GM23338 (cell line): ENCODE data around the gene TRIO.

Experiments used
- CREB1 ChIP-seq: fragments of 250-450 bp; sonication (Bioruptor Pico); IDR thresholded peaks from 2 replicates; pipeline ENCODE4 v1.5.0; 2020; ENCODE audit warnings: low read depth, mild to moderate bottlenecking, moderate library complexity
- EZH2 ChIP-seq: fragments of 200-600 bp; sonication (generic); IDR thresholded peaks from one replicate; pipeline ENCODE4 v1.8.0; 2017; ENCODE audit warnings: antibody characterized with exemption, mild to moderate bottlenecking, low read depth; ENCODE audit not compliant: unreplicated experiment
- EZH2phosphoT487 ChIP-seq: fragments of 200-600 bp; sonication (generic); IDR thresholded peaks from one replicate; pipeline ENCODE4 v1.8.1; 2018; ENCODE audit warnings: antibody characterized with exemption; ENCODE audit not compliant: unreplicated experiment
- JUNB ChIP-seq: IDR thresholded peaks from one replicate; pipeline ENCODE4 v1.6.1; 2016; ENCODE audit warnings: antibody characterized with exemption; ENCODE audit not compliant: unreplicated experiment
- NANOG ChIP-seq: IDR thresholded peaks from 2 replicates; pipeline ENCODE4 v1.6.1; 2016; ENCODE audit warnings: antibody characterized with exemption, borderline replicate concordance
- POLR2AphosphoS5 ChIP-seq: IDR thresholded peaks from 2 replicates; pipeline ENCODE4 v1.6.1; 2016; ENCODE audit warnings: antibody characterized with exemption, low read depth
- STAT1 ChIP-seq: IDR thresholded peaks from one replicate; pipeline ENCODE4 v1.6.1; 2016; ENCODE audit warnings: antibody characterized with exemption; ENCODE audit not compliant: unreplicated experiment
- ZNF114 ChIP-seq: fragments of 250-450 bp; sonication (Bioruptor Pico); IDR thresholded peaks from 2 replicates; pipeline ENCODE4 v1.5.0; 2020; ENCODE audit warnings: mild to moderate bottlenecking, moderate library complexity
- ZNF331 ChIP-seq: fragments of 250-450 bp; sonication (Bioruptor Pico); IDR thresholded peaks from 2 replicates; pipeline ENCODE4 v1.5.0; 2020; ENCODE audit warnings: low read depth, mild to moderate bottlenecking, moderate library complexity
- TF ChIP-seq, protein P1 (sequence below), 2 experiments: fragments of 200-600 bp in 1 of 2; sonication (generic) in 1 of 2; conservative IDR thresholded peaks; 2 replicates each; pipeline versions ENCODE4 v1.5.1 to v1.6.1; 2016 to 2017; ENCODE audit warnings: antibody characterized with exemption in 2 of 2, low read depth in 2 of 2, mild to moderate bottlenecking in 2 of 2, moderate library complexity in 1 of 2
- TF ChIP-seq, protein P2 (sequence below): IDR thresholded peaks from one replicate; pipeline ENCODE4 v1.6.1; 2018; ENCODE audit warnings: antibody characterized with exemption; ENCODE audit not compliant: unreplicated experiment
- TF ChIP-seq, protein P3 (sequence below): IDR thresholded peaks from 2 replicates; pipeline ENCODE4 v1.6.1; 2016; ENCODE audit warnings: antibody characterized with exemption
- TF ChIP-seq, protein P4 (sequence below): fragments of 250-450 bp; sonication (Bioruptor Pico); IDR thresholded peaks from 2 replicates; pipeline ENCODE4 v1.5.0; 2020; ENCODE audit warnings: mild to moderate bottlenecking, moderate library complexity

DNA sequence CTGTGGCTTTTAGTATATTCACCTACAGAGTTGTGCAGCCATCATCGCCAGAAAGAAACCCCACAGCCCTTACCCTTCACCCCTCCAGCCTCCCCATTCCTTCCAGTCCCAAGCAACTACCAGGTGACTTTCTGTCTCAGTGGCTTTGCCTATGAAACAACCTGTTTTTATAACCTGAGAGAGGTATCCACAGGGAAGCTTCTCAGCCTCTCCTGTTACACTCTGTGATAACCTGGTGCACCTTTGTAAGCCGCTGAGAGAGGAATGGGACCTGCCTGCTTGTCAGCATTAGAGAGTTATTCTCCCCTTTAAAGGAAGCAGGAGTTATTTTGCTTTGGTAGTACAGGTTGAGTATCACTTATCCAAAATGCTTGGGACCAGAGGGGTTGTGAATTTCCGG lies 93.6 kb downstream of the TRIO start:
- TF ChIP-seq, protein P1, sequence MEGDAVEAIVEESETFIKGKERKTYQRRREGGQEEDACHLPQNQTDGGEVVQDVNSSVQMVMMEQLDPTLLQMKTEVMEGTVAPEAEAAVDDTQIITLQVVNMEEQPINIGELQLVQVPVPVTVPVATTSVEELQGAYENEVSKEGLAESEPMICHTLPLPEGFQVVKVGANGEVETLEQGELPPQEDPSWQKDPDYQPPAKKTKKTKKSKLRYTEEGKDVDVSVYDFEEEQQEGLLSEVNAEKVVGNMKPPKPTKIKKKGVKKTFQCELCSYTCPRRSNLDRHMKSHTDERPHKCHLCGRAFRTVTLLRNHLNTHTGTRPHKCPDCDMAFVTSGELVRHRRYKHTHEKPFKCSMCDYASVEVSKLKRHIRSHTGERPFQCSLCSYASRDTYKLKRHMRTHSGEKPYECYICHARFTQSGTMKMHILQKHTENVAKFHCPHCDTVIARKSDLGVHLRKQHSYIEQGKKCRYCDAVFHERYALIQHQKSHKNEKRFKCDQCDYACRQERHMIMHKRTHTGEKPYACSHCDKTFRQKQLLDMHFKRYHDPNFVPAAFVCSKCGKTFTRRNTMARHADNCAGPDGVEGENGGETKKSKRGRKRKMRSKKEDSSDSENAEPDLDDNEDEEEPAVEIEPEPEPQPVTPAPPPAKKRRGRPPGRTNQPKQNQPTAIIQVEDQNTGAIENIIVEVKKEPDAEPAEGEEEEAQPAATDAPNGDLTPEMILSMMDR (conservative IDR thresholded peaks at IDR 0.05; ENCODE audit: low read depth in 2 of 2) = no peak
- TF ChIP-seq CREB1 (CRISPR knock-in tag) (no peak), EZH2phosphoT487 (no peak), POLR2AphosphoS5 (no peak), JUNB (no peak), EZH2 (no peak), NANOG (no peak), STAT1 (no peak), ZNF114 (CRISPR knock-in tag) (no peak), ZNF331 (CRISPR knock-in tag) (no peak)
- TF ChIP-seq, protein P2, sequence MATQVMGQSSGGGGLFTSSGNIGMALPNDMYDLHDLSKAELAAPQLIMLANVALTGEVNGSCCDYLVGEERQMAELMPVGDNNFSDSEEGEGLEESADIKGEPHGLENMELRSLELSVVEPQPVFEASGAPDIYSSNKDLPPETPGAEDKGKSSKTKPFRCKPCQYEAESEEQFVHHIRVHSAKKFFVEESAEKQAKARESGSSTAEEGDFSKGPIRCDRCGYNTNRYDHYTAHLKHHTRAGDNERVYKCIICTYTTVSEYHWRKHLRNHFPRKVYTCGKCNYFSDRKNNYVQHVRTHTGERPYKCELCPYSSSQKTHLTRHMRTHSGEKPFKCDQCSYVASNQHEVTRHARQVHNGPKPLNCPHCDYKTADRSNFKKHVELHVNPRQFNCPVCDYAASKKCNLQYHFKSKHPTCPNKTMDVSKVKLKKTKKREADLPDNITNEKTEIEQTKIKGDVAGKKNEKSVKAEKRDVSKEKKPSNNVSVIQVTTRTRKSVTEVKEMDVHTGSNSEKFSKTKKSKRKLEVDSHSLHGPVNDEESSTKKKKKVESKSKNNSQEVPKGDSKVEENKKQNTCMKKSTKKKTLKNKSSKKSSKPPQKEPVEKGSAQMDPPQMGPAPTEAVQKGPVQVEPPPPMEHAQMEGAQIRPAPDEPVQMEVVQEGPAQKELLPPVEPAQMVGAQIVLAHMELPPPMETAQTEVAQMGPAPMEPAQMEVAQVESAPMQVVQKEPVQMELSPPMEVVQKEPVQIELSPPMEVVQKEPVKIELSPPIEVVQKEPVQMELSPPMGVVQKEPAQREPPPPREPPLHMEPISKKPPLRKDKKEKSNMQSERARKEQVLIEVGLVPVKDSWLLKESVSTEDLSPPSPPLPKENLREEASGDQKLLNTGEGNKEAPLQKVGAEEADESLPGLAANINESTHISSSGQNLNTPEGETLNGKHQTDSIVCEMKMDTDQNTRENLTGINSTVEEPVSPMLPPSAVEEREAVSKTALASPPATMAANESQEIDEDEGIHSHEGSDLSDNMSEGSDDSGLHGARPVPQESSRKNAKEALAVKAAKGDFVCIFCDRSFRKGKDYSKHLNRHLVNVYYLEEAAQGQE = no peak
- TF ChIP-seq, protein P3, sequence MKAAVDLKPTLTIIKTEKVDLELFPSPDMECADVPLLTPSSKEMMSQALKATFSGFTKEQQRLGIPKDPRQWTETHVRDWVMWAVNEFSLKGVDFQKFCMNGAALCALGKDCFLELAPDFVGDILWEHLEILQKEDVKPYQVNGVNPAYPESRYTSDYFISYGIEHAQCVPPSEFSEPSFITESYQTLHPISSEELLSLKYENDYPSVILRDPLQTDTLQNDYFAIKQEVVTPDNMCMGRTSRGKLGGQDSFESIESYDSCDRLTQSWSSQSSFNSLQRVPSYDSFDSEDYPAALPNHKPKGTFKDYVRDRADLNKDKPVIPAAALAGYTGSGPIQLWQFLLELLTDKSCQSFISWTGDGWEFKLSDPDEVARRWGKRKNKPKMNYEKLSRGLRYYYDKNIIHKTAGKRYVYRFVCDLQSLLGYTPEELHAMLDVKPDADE = no peak
- TF ChIP-seq, protein P4, sequence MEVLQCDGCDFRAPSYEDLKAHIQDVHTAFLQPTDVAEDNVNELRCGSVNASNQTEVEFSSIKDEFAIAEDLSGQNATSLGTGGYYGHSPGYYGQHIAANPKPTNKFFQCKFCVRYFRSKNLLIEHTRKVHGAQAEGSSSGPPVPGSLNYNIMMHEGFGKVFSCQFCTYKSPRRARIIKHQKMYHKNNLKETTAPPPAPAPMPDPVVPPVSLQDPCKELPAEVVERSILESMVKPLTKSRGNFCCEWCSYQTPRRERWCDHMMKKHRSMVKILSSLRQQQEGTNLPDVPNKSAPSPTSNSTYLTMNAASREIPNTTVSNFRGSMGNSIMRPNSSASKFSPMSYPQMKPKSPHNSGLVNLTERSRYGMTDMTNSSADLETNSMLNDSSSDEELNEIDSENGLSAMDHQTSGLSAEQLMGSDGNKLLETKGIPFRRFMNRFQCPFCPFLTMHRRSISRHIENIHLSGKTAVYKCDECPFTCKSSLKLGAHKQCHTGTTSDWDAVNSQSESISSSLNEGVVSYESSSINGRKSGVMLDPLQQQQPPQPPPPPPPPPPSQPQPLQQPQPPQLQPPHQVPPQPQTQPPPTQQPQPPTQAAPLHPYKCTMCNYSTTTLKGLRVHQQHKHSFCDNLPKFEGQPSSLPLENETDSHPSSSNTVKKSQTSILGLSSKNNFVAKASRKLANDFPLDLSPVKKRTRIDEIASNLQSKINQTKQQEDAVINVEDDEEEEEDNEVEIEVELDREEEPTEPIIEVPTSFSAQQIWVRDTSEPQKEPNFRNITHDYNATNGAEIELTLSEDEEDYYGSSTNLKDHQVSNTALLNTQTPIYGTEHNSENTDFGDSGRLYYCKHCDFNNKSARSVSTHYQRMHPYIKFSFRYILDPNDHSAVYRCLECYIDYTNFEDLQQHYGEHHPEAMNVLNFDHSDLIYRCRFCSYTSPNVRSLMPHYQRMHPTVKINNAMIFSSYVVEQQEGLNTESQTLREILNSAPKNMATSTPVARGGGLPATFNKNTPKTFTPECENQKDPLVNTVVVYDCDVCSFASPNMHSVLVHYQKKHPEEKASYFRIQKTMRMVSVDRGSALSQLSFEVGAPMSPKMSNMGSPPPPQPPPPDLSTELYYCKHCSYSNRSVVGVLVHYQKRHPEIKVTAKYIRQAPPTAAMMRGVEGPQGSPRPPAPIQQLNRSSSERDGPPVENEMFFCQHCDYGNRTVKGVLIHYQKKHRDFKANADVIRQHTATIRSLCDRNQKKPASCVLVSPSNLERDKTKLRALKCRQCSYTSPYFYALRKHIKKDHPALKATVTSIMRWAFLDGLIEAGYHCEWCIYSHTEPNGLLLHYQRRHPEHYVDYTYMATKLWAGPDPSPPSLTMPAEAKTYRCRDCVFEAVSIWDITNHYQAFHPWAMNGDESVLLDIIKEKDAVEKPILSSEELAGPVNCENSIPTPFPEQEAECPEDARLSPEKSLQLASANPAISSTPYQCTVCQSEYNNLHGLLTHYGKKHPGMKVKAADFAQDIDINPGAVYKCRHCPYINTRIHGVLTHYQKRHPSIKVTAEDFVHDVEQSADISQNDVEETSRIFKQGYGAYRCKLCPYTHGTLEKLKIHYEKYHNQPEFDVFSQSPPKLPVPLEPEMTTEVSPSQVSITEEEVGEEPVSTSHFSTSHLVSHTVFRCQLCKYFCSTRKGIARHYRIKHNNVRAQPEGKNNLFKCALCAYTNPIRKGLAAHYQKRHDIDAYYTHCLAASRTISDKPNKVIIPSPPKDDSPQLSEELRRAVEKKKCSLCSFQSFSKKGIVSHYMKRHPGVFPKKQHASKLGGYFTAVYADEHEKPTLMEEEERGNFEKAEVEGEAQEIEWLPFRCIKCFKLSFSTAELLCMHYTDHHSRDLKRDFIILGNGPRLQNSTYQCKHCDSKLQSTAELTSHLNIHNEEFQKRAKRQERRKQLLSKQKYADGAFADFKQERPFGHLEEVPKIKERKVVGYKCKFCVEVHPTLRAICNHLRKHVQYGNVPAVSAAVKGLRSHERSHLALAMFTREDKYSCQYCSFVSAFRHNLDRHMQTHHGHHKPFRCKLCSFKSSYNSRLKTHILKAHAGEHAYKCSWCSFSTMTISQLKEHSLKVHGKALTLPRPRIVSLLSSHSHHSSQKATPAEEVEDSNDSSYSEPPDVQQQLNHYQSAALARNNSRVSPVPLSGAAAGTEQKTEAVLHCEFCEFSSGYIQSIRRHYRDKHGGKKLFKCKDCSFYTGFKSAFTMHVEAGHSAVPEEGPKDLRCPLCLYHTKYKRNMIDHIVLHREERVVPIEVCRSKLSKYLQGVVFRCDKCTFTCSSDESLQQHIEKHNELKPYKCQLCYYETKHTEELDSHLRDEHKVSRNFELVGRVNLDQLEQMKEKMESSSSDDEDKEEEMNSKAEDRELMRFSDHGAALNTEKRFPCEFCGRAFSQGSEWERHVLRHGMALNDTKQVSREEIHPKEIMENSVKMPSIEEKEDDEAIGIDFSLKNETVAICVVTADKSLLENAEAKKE = peak; percentile 65; the same call in 1 of the 2 replicates
